Calu3 (cell line): ENCODE measurements around the gene RFTN1. TPM values are rescaled to one million over a fixed set of nuclear protein-coding genes. Genes with fewer than 3 reads are reported as not detected.

Experiments used
- Bru-seq: library from RNA; stranded (reverse); fragments of 400-500 nt; gene quantifications from one replicate; lab custom pipeline; 2021; lab: Mats Ljungman, UMichigan
- BruChase-seq, 2 experiments: library from RNA; stranded (reverse); fragments of 400-500 nt; gene quantifications; one replicate each; lab custom pipeline; 2021; lab: Mats Ljungman, UMichigan
- BruUV-seq: library from RNA; stranded (reverse); fragments of 400-500 nt; replicated peaks from 2 replicates; lab custom pipeline; 2021; lab: Mats Ljungman, UMichigan
- CTCF ChIA-PET: fragments of 300-600 bp; sonication (Branson Sonifier 250); formaldehyde crosslinking; loops from one replicate; lab custom pipeline; 2022; ENCODE audit warnings: antibody characterized with exemption; lab: Charles Lee
- DNase-seq: peaks from one replicate; pipeline ENCODE4 v3.0.0; 2022
- H3K27ac Mint-ChIP-seq: one replicate; pipeline ENCODE4 v1.8.0; 2022; ENCODE audit warnings: mixed read lengths; ENCODE audit not compliant: unreplicated experiment
- H3K27me3 Mint-ChIP-seq: one replicate; pipeline ENCODE4 v1.8.0; 2022; ENCODE audit warnings: mixed read lengths; ENCODE audit not compliant: unreplicated experiment
- H3K36me3 Mint-ChIP-seq: one replicate; pipeline ENCODE4 v1.8.0; 2022; ENCODE audit warnings: mild to moderate bottlenecking, moderate library complexity, mixed read lengths; ENCODE audit not compliant: insufficient read depth, unreplicated experiment
- H3K4me1 Mint-ChIP-seq: one replicate; pipeline ENCODE4 v1.8.0; 2022; ENCODE audit warnings: mild to moderate bottlenecking, low read depth, mixed read lengths; ENCODE audit not compliant: unreplicated experiment
- H3K4me3 Mint-ChIP-seq: one replicate; pipeline ENCODE4 v1.8.0; 2022; ENCODE audit warnings: mild to moderate bottlenecking, low read depth, moderate library complexity, mixed read lengths; ENCODE audit not compliant: unreplicated experiment
- H3K9me3 Mint-ChIP-seq: one replicate; pipeline ENCODE4 v1.8.0; 2022; ENCODE audit warnings: low read depth, mixed read lengths; ENCODE audit not compliant: unreplicated experiment
- intact Hi-C: fragments of 100-400 bp; cut with micrococcal nuclease; formaldehyde crosslinking; loops from one replicate; pipeline ENCODE4 v1.10.0; 2022; ENCODE audit not compliant: unreplicated experiment
- long read RNA-seq: library from polyadenylated mRNA; stranded (forward); transcript quantifications from one replicate; pipeline ENCODE4 v2.0.0, GENCODE V29; 2022
- total RNA-seq: library from RNA; stranded (reverse); gene quantifications from 2 replicates; pipeline ENCODE4 v1.2.3, GENCODE V29; 2022
- TF ChIP-seq, protein P1 (sequence below): fragments of 200-600 bp; IDR thresholded peaks from one replicate; pipeline ENCODE4 v1.8.0; 2022; ENCODE audit warnings: antibody characterized with exemption; ENCODE audit not compliant: unreplicated experiment

Gene RFTN1, protein sequence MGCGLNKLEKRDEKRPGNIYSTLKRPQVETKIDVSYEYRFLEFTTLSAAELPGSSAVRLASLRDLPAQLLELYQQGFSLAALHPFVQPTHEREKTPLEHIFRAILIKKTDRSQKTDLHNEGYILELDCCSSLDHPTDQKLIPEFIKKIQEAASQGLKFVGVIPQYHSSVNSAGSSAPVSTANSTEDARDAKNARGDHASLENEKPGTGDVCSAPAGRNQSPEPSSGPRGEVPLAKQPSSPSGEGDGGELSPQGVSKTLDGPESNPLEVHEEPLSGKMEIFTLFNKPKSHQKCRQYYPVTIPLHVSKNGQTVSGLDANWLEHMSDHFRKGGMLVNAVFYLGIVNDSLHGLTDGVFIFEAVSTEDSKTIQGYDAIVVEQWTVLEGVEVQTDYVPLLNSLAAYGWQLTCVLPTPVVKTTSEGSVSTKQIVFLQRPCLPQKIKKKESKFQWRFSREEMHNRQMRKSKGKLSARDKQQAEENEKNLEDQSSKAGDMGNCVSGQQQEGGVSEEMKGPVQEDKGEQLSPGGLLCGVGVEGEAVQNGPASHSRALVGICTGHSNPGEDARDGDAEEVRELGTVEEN
- total RNA-seq: 1.6 and 1.8 TPM in 2 replicates
- Bru-seq, nascent RNA: percentile 26 among the genes with signal in this experiment
- BruChase-seq, experiment 1, labeled RNA remaining after a 6-hour chase: percentile 16 among the genes with signal in this experiment
- percentile 16 among the genes with signal in this experiment for BruChase-seq, experiment 2, labeled RNA remaining after a 2-hour chase
- long read RNA-seq, partial matches to known transcripts: 0 of 4 reads
- long read RNA-seq, other reads (novel, unspliced or antisense): 2 of 4 reads

DNA sequence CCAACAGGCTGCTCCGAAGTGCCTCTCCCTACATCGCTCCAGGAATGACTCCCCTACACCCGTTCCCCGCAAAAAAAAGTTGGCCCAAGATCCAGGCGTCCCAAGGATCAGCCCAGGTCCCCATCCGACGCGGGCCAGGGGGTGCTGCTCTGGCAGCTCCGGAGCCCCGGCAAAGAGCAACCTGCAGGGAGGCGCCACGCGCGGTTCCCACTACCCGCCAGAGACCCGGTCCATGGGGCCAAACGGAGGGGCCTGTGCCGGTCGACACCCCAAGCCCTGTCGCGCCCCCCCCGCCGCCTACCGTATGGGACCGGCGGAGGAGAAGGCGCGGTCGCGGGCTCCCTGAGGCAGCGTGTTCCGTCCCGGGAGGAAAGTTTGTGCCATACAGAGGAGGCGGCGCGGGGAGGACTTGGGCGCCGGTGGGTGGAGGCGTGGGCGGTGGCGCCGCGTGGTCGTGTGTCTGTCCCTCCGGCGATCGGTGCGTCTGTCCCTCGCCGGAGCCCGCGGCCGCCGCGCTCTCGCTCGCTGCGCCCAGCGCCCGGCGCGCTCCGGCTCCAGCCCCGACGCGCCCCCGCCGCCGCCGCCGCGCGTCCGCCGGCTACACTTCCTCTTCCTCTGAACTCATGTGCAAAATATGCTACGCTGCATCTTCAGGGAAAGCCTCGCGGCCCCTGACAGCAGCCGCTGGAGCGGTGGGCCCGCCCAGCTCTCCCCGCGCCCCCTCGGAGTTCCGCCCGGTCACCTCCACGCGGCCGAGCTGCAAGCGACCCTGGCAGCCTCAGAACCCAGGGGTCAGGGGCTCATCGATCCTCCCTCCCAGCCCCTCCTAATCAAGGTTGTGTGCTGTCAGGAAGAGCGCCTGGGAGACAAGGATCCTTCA lies at the start of gene RFTN1:
Gene RFTN1 (minus strand): TSS at position 559 of the 880 bp plus-strand sequence. CDS start 19,830 bp downstream, outside the sequence.
- TF ChIP-seq, protein P1, sequence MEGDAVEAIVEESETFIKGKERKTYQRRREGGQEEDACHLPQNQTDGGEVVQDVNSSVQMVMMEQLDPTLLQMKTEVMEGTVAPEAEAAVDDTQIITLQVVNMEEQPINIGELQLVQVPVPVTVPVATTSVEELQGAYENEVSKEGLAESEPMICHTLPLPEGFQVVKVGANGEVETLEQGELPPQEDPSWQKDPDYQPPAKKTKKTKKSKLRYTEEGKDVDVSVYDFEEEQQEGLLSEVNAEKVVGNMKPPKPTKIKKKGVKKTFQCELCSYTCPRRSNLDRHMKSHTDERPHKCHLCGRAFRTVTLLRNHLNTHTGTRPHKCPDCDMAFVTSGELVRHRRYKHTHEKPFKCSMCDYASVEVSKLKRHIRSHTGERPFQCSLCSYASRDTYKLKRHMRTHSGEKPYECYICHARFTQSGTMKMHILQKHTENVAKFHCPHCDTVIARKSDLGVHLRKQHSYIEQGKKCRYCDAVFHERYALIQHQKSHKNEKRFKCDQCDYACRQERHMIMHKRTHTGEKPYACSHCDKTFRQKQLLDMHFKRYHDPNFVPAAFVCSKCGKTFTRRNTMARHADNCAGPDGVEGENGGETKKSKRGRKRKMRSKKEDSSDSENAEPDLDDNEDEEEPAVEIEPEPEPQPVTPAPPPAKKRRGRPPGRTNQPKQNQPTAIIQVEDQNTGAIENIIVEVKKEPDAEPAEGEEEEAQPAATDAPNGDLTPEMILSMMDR: no peak
- Mint-ChIP-seq H3K27ac (no peak within 1 kb of the TSS), H3K9me3 (no peaks in the 10 kb centered on the region), H3K4me1 (no peaks in the 10 kb centered on the region), H3K27me3 (peaks cover 83% of the 10 kb centered on the region), H3K4me3 (peak within 1 kb of the TSS; percentile 93), H3K36me3 (peaks cover 11% of the 10 kb centered on the region)
- no TSS peak for BruUV-seq
- CTCF ChIA-PET: no interaction called here
- peak; percentile 24 for DNase-seq
- intact Hi-C loops: no loop called here

DNA sequence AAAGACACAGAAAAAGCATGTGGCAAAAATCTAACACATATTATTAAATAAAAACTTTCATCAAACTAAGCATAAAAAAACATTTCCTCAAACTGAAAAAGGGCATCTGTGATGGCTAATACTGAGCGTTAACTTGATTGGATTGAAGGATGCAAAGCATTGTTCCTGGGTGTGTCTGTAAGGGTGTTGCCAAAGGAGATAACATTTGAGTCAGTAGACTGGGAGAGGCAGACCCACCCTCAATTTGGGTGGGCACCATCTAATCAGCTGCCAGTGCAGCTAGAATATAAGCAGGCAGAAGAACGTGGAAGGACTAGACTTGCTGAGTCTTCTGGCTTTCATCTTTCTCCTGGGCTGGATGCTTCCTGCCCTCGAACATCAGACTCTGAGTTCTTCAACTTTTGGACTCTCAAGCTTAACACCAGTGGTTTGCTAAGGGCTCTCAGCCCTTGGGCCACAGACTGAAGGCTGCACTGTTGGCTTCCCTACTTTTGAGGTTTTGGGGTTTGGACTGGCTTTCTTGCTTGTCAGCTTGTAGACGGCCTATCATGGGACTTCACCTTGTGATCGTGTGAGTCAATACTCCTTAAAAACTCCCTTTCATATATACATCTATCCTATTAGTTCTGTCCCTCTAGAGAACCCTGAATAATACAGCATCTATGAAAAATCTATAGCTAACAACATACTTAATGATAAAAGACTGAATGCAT lies 46.3 kb upstream of the RFTN1 start:
- intact Hi-C loops: no loop called here
- no peak for DNase-seq
- TF ChIP-seq, protein P1: no peak
- Mint-ChIP-seq H3K36me3 (no peaks in the 10 kb centered on the region), H3K9me3 (no peaks in the 10 kb centered on the region), H3K27ac (no peak overlapping the region), H3K4me3 (no peak overlapping the region), H3K4me1 (no peaks in the 10 kb centered on the region), H3K27me3 (no peaks in the 10 kb centered on the region)
- CTCF ChIA-PET: no interaction called here
- no TSS peak for BruUV-seq

DNA sequence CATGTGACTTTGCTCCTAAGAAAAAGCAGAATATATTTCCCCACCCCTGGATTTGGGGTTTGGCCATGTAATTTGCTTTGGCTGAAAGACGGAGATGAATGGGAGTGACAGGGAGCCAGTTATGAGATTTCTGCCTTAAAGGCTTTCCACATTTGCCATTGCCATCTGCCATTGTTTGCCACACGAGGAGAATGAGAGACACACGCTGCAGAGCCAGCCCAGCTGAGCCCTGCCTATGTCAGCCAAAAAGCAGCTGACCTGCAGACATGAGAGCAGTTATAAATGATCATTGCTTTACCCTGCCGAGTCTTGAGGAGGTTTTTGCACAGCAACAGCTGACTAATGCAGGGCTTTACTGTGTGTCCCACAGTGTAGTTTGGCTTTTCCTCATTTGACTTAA lies 40.6 kb upstream of the RFTN1 start:
- peaks cover 14% of the 10 kb centered on the region for H3K27me3 Mint-ChIP-seq
- no peaks in the 10 kb centered on the region for H3K36me3 Mint-ChIP-seq
- H3K4me3 Mint-ChIP-seq: no peak overlapping the region
- TF ChIP-seq, protein P1: no peak
- H3K9me3 Mint-ChIP-seq: no peaks in the 10 kb centered on the region
- H3K27ac Mint-ChIP-seq: no peak overlapping the region
- intact Hi-C loops: loop anchor here (5.0 kb wide), 1 partner anchor 247 kb away; no protein-coding TSS in a partner anchor
- CTCF ChIA-PET: no interaction called here
- no peak for DNase-seq
- BruUV-seq: no TSS peak
- peaks cover 5% of the 10 kb centered on the region for H3K4me1 Mint-ChIP-seq
